IPS DF 4.7 (cell line): Measurements from ENCODE around the gene CDKN2C.
"Not testable (repeated sequence)": the region's sequence is repeated elsewhere in the genome, so short reads cannot be mapped to it uniquely, and the experiment has no call there.

Experiments
- DNase-seq: peaks from one replicate; pipeline ENCODE4 v3.0.0-alpha.2; 2013; ENCODE audit warnings: low spot score; ENCODE audit errors: extremely low read depth

CDKN2C gene

GRCh38 chr1:50979937-50980336, 9.9 kb downstream of the CDKN2C start:
- DNase-seq: no peak

DNA sequence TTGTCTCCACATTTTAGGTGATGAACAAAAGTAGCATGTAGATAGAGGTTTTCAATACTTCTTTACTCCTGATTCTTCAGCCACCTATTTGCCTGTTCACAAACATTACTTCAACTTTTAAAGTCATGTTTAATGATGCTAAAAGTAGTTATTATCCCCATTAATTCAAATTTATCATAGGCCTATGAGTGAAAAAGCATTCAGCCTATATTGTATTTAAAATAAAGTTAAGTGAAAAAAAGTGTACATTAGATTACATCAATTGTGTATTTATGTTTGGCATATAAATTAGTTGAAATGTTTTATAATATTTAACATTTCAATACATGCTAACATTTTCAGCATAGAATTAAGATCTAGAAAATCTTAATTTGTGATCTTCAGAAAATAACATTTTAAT, 10.5 kb downstream of the CDKN2C start:
- no peak for DNase-seq

DNA sequence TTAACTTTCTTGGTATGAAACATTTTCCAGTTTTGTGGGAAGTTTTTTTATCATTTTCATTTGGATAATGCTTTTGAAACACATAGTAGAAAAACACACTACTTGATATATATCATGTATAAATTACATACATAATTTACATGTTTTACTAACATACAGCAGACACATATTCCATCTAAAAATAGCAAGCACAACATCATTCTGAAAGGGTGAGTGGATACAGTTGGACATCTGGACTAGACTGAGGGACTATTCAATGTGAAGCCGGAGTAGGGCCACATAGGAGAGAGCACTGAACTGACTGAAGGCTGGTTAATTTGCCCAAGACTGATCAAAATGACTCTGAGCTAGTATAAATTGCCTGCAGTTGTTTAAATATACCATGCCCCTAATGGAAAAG, 11.7 kb downstream of the CDKN2C start:
- DNase-seq: no peak

- DNase-seq: no peak
Observed at GRCh38 chr1:50982611-50983010, 12.6 kb downstream of the CDKN2C start.

GRCh38 chr1:50983219-50983802, 13.3 kb downstream of the CDKN2C start:
- no peak for DNase-seq

GRCh38 chr1:50985094-50985493, 15.0 kb downstream of the CDKN2C start:
- no peak for DNase-seq

GRCh38 chr1:50986653-50987052, 16.6 kb downstream of the CDKN2C start:
- DNase-seq: no peak

DNA sequence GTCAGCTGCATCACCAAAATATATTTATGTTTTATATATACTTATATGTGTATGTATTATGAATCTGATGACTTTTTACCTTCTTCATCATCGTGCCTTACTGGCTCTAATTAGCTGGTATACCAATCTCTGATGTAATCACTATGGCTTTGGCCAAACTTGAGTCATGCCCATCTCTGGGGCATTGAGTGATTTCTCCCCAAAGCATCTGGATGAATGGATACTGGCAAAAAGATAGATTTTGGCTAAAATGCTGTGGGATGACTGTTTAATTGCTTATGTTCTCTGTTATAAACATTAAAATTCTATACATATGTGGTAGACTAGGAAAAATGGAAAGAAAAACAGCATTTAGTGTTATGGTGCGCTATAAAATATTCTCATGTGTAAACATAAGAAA, 19.6 kb downstream of the CDKN2C start:
- no peak for DNase-seq

GRCh38 chr1:50992532-50993318, 22.7 kb downstream of the CDKN2C start:
- no peak for DNase-seq

GRCh38 chr1:50993645-50994044, 23.6 kb downstream of the CDKN2C start:
- no peak for DNase-seq

DNA sequence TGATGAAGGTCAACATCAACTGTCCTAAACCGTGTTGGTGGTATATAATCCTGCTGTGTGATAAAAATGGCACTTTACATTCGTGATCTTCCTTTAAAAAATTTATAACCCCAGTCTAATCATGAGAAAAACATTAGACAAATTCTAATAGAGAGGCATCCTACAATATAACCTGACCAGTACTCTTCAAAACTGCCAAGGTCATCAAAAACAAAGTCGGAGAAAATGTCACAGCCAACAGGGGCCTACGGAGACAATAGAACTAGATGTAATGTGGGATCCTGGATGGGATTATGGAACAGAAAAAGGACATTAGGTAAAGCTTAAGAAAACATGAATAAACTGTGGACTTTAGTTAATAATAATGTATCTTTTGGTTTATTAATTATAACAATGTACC, 25.0 kb downstream of the CDKN2C start:
- no peak for DNase-seq

DNA sequence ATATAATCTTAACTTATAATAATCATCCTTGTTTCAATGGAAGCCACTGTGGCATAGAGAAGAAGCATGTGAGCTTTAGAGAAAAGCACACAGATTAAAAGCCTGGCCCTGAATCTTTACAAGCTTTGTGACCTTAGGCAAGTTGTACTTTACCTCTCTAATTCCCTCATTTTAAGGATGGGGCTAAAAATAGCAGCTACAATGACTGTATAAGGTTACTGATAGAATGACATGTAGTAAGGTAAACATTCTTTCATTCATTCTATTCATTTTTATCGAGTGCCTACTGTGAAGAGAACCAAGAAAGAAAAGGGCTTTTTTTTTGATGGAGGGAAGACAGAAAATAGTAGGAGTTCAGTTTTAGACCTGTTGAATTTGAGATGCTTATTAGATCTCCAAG, 25.6 kb downstream of the CDKN2C start:
- no peak for DNase-seq

DNA sequence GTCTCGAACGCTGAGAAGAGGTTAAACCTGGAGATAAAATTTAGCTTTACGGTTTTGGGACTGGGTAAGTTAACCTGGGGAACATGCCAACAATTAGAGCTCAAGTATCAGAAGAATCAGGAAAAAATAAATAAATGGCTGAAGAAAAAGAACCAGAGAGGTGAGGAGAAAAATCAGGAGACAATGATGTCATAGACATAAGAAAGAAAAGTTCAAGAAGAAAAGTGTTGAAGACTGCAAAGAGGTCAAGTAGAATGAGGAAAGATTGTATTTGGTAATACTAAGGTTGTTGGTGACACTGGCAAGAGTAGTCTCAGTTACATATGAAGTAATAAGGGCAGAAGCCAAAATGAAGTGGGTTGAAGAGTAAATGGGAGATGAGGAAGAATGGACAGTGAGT, 26.0 kb downstream of the CDKN2C start:
- no peak for DNase-seq

DNA sequence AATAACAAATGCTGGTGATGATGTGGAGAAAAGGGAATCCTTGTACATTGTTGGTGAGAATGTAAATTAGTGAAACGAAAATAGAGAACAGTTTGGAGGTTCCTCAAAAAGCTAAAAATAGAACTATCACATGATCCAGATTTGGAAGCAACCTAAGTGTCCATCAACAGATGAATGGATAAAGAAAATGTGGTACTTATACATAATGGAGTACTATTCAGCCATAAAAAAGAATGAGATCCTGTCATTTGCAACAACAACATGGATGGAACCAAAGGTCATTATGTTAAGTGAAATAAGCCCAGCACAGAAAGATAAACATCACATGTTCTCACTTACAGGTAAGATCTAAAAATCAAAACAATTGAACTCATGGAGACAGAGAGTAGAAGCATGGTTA, 29.3 kb downstream of the CDKN2C start:
- not testable (repeated sequence) for DNase-seq

DNA sequence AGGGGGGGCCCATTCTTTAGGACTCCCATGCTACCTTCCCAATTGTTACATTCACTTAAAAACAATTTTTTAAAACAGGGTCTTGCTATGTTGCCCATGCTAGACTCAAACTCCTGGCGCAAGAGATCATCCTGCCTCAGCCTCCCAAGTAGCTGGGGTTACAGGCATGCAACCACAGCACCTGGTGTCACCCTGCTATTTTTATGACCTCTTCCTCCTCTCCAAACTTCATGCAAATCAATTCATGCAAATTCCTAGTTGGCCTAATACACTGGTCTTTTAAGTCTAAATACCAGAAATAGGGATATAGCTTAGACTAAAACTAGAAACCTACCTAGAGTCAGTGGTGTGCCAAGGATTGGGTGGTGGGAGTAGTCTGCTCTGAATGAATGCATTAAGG, 30.1 kb downstream of the CDKN2C start:
- no peak for DNase-seq

DNA sequence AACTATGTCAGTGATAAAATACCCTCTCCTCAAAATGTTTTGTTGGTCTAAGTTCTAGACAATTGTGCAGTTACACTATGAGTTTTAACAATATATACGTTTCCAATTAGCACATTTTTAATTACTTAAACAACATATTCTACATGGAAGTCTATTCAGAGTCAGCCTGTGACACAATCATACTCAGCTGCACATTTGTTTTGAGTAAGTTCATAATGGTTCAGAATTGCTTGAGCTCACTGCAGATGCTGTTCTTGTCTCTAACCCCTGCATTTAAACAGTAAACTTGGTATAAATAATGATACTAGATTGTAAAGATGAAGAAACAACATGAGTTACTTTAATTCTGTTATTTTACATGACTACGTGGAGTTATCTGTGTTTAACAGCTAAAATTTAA, 30.6 kb downstream of the CDKN2C start:
- no peak for DNase-seq

DNA sequence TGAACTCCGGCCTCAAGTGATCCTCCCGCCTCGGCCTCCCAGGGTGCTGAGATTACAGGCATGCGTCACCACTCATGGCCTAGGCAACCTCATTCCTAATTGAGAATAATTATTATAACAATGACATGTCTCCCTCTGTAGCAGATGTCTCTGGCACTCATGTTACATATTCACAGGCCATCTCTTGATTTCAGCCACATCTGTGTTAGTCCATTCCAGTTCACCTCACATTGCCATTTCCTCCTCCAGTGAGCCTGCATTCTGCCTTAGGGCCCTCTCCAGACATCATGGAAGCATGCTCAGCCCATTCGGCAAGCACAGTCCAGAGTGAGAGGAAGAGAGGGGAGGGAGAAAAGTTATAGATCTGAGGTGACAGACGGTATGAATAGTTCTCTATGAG, 32.5 kb downstream of the CDKN2C start:
- no peak for DNase-seq

GRCh38 chr1:51005549-51005948, 35.5 kb downstream of the CDKN2C start:
- DNase-seq: not testable (repeated sequence)

DNA sequence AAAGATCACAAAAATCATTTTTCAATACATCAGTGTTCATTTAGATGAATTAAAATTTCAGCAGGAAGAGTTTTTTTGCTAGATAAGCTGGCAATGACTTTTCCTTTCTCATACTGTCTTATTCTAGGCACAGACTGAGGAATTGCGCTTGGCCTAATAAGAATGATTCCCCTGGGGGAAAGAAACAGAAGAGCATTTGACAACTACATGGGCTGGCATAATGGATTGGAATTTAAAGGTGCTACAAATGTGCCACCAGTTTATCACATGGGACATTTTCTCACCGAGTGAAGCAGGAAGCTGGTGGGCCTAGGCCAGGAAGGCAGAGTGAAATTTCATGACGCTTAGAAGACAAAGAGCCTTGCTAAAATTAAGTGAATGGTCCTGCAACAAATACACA, 39.3 kb downstream of the CDKN2C start:
- DNase-seq: no peak

DNA sequence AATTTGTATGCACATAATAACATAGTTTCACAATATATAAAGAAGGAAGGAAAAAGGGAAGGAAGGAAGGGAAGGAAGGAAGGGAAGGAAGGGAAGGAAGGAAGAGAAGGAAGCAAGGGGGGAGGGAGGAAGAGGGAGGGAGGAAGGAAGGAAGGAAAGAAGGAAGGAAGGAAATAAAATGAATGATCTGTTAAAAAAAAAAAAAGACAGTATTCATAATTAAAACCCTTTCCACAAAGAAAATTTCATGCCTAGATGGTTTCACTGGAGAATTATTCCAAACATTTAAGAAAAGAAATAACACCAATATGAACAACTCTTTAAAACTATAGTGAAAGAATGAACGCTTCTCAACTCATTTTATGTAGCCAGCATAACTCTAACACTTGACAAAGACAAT, 44.8 kb downstream of the CDKN2C start:
- DNase-seq: no peak

- no peak for DNase-seq
Observed at GRCh38 chr1:51019811-51020210, 49.8 kb downstream of the CDKN2C start.
